CMK (cell line): Measurements from ENCODE around the gene QKI.

Experiments used
- DNase-seq: peaks from one replicate; pipeline ENCODE4 v3.0.0-alpha.2; 2010; ENCODE audit warnings: low read depth

QKI gene

DNA sequence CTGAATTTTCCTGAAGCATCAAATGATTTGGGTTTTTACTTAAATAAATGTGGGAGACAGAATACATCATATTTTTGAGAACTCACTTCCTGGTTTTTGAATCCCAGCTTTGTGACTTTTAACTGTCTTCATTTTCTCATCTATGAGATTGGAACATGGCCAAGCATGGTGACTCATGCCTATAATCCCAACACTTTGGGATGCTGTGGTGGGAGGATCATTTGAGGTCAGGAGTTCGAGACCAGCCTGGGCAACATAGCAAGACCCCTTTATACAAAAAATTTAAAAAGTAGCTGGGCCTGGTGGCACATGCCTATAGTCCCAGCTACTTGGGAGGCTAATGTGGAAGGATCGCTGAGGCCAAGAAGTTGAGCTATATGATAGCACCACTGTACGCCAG lies 122.3 kb downstream of the QKI start:
- no peak for DNase-seq

DNA sequence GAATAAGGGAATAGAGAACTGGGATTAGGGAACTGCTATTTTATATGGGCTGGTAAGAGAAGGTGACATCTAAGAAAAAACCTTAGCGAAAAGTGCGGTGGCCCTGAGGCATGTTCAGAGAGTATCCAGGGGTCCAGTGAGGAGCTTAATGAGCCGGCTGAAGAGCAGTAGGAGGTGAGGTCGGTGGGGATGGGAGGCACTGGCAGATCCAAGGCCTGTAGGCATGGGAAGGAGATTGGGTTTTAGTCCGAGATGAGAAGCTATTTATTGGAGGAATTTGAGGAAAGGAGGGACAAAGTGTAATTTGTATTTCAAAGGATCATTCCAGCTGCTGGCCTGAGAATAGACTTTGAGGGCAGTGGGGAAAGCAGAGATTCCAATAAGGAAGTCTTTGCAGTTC lies 123.8 kb downstream of the QKI start:
- DNase-seq, result no peak

DNA sequence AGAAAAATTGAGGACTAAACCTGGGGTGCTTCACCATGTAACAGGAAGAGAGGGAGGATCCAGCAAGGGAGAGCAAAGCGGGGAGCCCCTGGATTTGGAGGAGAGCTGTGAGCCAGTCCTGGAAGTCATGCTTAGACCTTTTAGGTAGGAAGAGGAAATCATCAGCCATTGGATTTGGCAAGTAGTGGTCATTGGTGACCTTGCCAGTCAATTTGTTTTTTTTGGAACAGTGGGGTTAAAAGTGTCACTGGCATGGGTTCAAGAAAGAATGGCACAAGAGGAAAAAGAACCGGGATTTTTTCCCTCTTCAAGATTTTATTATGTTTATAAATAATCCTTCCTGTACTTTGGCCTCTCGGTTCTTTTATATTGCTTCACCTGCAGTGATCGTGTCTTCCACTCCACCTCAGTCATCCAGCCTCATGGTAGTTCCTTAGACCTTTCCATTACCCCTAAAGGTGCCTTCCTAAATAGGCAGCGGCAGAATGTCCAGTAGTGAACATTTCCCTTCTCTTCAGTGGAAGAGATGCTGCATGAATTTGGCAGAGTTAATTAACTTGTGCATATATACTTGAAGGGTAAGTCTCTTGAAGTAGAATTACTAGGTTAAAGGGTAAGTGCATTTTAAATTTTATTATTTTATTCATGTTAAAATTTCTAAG lies 124.7 kb downstream of the QKI start:
- no peak for DNase-seq

DNA sequence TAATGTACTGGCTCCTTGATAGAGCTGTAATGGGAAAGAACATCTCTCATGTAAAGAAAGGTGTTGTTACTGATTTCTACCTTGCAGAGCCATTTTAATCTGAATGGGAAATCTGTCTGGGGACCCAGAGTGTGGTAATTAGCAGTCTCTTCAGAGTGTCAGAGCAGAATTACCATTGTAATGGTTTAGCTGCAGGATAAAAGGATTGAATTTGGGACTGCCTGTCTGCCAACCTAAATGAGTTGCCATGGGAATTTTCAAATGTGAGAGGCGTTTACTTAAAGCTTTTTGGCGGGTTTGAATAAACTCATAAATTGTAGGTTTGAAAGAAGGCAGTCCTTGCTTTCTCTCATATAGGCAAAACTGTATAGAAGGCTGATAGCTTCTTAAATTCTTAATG lies 128.8 kb downstream of the QKI start:
- DNase-seq, result no peak

DNA sequence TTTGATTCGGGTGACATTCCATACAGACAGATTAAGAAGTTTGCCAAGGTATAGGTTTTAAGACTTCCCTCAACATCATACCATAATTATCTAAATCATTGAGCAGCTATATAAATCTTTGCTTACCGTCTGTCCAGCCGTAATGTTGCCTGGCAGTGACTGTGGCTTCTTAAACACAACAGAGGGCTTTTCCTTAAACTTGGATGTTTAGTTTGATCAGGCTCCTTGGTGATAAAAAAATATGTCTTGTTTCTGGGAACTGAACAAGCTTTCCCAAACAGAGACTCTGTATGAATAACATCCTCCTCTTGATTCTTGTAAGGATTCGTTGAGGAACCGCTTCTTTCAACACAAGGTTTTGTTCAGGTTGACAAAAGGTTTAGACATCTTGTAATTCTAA lies 130.9 kb downstream of the QKI start:
- no peak for DNase-seq

DNA sequence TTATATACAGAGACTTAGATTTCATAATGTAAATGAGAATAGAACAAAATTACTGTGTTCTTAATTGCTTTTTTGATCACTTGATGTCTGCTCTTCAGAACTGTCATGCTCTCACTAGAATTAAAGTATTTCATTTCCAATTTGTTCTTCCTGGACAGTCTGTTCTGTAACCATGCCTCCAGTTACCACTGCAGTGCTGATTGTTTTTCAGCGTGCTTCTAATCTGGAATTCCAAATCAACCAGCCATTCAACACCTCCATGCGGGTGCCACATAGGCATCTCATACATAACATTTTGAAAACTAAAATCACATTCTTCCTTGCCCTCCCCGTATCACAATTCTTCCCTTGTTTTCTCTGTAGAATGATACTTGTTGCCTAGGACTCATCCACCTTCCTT lies 132.8 kb downstream of the QKI start:
- DNase-seq, result no peak

DNA sequence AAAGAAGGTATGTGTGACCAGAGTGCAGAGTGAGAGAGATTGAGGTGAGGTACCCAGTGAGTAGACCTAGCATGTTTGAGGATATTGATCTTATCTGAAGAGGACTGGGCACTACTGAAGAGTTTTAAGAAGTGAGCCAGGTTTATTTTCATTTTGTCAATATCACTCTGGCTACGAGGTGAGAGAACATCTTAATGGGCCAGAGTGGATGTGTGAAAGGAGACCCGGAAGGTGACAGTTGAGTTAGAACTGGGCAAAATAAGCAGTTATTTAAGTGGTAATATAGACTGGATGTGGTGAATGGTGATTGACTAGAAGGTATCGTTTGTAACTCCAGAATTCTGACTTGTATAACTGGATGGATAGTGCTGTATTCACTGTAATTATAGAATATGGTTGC lies 134.1 kb downstream of the QKI start:
- no peak for DNase-seq

DNA sequence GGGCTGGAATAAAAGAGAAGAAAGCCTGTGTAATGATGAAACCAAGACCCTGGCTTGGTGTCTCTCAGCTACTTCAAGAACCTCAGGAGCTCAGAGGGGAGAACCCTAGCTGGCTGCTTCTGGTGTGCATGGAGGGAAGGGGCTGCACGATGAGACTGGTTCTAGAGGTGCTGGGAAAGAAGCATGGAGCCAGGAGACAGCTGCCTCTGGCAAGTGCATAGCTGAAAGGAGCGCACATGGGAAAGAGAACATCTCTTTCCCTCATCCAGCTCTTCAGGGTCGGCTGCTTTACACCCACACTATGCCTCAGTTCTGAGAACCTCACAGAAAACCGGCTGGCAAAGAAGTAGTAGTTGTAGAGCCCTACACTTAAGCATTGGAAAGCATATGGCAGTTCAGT lies 139.5 kb downstream of the QKI start:
- no peak for DNase-seq

DNA sequence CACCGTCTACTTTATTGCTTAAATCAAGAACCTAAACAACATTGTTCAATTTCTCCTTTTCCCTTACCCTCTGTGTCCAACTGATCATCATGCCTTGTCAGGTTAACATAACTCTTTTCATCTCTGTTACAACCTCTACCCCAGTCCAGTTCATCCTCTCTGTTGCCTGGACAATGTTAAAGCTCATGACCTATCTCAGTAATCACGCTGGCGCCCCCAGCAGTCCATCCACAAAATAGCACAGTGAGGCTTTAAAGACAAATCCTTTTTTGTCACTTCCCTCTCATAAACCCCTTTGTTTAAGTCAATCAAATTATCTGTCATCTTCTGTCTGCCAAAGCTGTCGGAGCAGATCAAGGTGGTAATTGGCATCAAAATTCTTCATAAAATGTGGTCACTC lies 140.1 kb downstream of the QKI start:
- no peak for DNase-seq

DNA sequence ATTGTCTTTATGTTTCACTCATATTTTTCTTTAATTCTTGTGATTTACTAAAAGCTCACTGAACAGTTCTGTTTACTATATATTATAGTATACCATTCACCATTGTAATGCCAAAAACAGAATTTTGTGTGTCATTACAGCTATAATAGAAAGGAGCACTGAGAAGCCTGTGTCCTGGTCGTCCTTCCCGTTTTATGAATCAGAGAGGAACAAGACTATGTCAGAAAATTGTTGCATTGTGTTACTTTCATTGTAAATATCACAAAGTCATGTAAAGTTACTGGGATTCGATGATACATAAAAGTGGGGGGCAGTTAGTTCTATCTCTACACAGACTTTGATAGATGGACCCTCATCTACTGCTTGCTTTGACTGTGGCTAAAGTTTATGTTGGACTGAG lies 145.1 kb downstream of the QKI start:
- DNase-seq, result no peak

DNA sequence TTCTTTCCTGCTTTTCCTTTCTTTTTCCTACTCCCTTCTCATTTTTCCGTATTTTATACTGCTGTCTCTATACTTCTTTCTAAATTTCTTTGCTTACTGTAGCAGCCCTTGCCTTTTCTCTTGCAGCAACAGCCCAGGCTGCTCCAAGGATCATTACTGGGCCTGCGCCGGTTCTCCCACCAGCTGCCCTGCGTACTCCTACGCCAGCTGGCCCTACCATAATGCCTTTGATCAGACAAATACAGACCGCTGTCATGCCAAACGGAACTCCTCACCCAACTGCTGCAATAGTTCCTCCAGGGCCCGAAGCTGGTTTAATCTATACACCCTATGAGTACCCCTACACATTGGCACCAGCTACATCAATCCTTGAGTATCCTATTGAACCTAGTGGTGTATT lies 148.8 kb downstream of the QKI start:
- DNase-seq, result no peak

DNA sequence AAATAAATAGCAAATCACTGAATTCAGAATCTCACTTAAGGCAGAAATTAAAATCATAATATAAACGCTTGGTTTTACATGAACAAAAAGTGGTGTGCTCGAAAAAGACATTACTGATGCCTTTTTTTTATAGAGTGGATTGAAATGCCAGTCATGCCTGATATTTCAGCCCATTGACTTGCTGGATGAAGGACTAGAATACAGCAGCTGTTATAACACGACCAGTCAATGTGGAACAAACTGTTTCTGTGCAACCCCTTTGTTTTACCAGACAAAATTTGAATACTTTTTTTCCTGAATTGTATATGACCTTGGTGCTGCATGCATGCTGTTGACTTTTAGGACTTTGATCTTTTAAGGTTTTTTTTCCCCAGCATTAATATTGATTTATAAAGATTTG lies 150.0 kb downstream of the QKI start:
- no peak for DNase-seq

DNA sequence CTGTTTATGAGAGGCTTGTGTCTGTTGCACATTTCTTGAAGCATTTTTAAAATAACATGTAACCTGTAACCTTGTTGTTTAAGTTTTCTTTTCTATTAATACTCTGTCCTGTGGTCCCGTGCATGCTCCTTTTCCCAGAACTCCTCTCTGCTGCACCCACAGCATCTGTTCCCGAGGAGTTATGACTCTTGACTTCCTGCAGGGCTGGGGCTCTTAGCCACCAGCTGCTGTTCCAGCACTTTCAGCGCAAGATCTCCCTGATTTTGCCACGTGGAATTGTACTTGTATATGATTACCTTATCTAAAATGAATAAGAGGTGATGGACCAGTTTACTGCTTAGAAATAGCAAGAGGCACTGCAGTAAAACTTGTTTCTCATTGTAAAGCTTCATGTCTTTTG lies 150.6 kb downstream of the QKI start:
- no peak for DNase-seq

DNA sequence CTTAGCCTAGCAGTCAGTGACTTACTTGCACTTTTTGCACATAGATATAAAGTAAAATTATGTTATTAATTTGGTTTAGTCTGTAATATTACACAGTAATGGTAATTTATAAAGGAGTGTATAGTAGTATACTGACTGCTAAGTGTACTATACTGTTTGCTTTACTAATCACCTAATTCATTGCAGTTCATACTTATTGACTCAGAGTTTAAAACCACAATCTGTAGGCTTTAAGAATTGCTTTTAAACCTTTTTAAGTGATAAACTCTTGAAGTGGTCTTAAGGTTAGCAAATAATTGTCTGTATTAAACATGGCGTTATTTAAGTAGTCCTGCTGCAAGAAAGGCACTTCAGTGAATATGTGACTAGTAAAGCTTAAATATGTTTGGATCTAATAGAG lies 151.5 kb downstream of the QKI start:
- DNase-seq, result no peak

DNA sequence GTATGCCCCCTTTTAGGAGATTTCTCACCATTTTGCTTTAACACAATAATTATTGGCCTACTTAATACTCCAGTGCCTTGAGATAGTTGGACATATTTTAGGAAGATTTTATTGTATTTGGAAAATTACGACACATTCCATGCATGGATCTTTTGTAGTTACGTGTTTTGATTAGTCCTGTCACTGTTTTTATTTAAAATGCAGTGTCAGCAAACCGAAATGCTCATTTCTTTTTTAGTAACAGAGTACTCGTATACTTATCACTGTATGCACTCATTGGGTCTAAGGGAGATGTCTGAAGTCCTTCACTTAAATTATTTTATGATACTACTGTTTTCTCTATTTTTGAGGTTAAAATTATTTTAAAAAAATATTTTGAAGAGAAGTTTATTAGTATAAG lies 153.8 kb downstream of the QKI start:
- DNase-seq, result no peak

DNA sequence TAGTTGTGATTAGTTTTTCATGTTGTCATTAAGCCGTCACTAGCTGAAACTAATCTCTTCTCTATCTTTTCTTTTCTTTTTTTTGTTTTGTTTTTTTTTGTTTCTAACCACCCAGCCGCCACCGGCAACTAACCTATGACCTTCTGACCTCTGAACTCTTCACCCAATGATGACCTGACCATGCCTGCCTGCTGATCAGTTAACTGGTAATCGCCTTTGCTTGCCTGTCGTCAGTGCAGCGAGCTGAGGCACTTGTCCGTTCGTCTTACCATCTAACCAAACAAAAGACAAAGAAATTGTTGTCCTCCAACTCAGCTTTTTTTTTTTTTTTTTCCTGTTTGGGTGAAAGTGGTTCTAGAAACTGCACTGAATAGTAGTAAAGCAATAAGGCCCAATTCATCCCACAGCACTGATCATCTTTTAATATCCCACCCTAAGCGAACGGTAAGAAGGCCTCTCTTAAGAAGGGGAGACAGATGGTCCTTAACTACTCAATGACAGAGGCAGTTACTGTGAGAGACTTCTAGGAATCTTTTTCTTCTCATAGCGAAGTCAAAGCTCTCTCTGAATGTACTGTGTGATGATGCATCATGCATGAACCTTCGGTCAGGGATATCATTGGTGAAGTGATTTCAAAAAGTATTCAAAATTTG lies 156.2 kb downstream of the QKI start:
- DNase-seq, result no peak

DNA sequence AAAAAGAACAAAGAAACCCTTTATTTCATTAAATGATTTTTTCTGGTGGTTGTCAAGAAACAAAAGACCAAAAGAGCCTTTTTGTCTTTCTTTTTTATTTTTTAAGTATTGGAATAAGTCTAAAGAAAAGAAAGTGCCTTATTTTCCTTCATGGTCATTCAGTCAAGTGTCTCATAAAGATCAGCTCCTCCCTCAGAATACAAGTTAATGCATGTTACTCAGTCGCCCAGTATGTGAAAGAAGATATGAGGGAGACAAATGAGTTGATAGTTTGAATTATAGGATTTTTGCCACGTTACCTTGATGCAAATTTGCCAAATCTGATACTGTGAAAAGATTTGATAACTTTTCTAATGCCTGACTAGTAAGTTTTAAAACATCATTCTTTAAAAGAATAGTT lies 157.2 kb downstream of the QKI start:
- DNase-seq, result no peak

DNA sequence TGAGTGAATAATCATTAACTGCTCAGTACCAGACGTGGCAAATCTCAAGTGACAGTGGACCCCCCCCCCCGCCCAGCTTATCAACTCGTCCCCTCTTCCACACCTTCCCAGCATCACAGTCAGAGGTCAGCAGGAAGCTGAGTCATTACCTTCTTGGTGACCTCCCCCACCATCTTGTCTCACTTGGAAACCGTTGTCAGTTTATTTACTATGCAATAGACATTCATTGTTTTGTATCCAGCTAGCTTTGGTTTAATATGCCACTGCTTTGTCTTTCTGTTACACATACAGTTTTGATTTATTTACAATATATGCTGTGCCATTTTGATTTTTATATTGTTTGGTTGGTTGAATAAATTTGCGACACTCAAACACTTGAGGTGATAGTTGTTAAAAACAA lies 158.1 kb downstream of the QKI start:
- DNase-seq, result peak; percentile 29

DNA sequence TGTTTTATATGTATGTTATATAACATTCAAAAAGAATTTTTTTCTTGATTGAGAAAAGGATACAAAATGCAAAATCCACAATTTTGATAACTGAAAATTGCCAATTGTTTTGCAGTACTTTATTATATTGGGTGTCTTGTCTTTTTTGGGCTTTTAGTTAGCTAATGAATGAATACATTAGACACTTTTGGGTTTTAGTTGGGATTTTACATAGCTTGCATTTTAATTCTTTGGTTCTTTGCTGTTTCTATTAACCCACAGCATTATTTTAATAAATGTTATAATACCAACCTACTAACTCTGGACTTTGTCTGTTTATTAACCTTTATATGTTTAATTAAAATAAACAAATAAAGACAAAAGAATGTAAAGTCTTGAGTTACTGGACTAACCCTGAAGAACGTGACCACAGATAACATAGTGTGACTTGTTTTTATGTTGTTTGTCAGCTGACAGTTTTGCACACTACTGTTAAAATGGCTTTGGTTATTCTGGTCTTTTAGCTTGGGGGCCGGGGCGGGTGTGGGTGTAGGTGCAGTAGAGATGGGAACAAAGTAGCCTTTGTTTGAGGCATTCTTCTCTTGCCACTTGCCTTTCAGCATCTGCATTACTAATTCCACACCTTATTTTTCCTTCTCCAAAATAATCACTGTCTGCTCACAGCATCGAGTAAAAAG lies 159.1 kb downstream of the QKI start:
- no peak for DNase-seq

DNA sequence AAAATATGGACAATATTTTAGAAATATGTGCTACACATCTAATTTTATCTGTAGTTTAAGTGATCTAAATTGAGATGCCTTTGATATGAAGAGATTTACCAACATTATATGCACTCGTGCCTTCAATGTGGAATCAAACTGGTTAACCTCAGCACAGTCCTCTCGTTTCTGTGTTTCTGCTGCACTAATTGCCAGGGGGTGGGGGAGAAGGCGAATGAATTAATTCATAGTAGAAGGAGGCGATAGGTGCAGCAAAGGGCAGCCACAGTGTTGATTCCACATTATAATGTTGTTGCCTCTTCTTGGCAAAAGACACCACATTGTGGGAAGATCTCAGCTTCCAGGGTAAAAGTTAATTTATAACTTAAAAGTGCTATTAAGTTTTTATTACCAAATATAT lies 161.6 kb downstream of the QKI start:
- DNase-seq, result no peak

DNA sequence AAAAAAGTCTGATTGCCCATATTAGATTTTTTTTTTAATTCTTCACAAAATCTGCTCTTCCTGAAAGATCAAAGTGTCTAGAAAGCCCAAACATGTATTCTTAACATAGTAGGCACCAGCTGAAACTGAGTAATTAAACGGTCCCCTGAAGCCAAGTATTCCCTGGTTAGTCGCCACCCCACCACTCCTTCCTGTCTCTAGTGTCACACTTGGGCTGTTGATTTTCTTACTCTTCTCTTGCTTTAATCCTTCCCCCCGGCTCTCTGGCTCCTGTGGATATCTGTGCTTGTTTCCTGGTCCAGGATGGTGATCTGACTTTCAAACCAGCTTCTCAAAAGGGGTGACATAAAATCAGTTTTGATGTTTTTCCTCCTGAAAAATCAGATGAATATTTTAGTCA lies 162.9 kb downstream of the QKI start:
- DNase-seq, result no peak

DNA sequence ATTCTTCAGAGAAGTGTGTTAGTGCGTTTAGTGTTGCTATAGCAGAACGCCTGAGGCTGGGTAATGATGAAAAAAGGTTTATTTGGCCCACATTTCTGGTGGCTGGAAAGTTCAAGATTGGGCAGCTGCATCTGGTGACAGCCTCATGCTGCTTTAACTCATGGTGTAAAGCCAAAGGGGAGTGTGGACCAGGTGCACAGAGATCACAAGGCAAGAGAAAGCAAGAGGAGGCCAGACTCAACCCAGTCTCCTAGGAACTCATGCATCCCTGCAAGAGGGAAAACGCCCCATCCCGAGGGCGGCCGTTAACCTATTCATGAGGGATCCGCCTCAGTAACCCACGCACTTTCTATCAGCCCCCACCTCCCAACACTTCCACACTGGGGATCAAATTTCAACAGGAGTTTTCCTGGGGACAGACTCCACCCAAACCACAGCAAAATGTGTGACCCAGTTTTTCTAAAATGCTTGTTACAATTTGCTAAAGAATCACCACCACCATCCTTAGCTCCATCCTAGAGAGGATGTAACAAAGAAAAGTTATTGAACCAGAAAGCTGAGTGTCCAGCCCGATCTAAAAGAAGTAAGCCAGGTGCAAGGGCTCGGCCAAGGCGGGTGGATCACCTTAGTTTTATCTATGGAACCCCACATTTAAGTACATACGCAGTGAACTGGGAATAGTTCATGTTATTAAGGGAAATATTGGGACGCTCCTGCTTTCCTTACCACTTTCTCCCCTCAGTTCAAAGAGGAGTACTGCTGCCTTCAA lies 164.8 kb downstream of the QKI start:
- DNase-seq, result no peak

DNA sequence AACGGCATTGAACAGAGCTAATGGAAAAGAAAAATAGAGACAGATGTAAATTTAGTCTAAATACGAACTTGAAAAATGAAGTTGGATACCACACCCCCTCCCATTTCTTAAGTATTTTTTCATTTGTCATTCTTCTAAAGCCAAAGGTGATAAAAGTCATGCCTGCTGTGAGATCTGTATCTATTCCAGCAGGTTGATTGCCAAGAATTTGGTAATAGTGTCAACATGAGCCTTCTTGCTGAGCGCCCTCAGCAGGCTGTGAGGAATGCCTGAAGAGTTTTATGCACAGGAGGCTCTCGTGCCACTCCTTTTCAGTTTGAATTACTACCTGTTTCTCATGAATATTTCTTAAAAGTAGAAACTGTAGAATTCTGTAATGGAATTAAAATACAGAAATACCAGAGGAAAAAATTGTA lies 165.4 kb downstream of the QKI start:
- DNase-seq, result no peak
